Stimulated activated CD4-positive, alpha-beta T cell treated with anti-CD3 and anti-CD28 coated beads, Interleukin-12 subunit alpha, Interleukin-12 subunit beta, amount 100 ng/mL, for 4 hours (primary cell): ENCODE measurements around the gene MYCL.
"Not testable (repeated sequence)": the region's sequence is repeated elsewhere in the genome, so short reads cannot be mapped to it uniquely, and the experiment has no call there.

Source experiments
- DNase-seq: peaks from one replicate; pipeline ENCODE4 v3.0.0-alpha.2; 2020

The MYCL gene

DNA sequence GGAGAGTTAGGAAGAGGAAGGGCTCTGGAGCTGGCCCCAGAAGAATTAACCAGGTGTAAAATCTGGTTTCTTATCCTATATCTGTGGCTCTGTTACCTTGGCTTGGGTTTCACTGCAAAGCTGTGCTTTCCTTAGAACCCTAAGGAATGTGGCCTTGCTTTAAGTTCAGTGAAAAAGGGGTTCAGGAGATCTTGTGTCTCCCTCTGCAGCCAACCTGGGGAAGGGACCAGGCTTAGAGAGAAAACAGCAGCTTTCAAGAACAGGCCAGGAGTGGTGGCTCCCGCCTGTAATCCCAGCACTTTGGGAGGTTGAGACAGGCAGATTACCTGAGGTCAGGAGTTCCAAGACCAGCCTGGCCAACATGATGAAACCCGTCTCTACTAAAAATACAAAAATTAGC lies 16.1 kb upstream of the MYCL start:
- no peak for DNase-seq

DNA sequence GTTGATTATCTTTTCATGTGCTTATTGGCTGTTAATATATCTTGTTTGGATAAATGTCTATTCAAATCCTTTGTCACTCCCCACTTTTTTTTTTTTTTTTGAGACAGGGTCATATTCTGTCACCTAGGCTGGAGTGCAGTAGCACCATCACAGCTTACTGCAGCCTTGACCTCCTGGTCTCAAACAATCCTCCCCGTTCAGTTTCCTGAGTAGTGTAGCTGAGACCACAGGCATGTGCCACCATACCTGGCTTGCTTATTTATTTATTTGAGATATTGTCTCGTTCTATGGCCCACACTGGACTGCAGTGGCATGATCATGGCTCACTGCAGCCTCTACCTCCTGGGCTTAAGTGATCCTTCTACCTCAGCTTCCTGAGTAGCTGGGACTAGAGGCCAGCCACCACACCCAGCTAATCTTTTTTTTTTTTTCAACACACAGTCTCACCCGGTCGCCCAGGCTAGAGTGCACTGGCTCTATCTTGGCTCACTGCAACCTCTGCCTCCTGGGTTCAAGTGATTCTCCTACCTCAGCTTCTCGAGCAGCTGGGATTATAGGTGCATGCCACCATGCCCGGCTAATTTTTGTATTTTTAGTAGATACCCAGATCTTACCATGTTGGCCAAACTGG lies 13.9 kb upstream of the MYCL start:
- DNase-seq: no peak

GRCh38 chr1:39913136-39913535 lies 11.4 kb upstream of the MYCL start:
- DNase-seq: not testable (repeated sequence)

GRCh38 chr1:39910263-39910662 lies 8.5 kb upstream of the MYCL start:
- DNase-seq: no peak

DNA sequence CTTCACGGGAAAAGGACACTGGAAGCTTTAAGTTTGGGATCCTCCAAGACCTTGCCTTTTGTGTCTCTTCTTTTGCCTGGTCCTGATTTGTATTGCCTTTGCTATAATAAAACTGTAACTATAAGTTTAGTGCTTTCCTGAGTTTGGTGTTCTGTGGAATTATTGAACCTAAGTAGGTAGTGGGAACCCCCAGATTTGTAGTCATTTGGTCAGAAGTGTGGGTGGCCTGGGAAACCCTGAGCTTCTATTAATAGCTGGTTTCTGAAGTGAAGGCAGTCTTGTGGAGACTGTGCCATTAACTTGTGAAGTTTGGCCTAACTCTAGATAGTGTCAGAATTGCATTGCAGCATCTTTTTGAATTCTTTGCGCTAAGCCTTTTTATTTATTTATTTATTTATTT lies 6.8 kb upstream of the MYCL start:
- no peak for DNase-seq

DNA sequence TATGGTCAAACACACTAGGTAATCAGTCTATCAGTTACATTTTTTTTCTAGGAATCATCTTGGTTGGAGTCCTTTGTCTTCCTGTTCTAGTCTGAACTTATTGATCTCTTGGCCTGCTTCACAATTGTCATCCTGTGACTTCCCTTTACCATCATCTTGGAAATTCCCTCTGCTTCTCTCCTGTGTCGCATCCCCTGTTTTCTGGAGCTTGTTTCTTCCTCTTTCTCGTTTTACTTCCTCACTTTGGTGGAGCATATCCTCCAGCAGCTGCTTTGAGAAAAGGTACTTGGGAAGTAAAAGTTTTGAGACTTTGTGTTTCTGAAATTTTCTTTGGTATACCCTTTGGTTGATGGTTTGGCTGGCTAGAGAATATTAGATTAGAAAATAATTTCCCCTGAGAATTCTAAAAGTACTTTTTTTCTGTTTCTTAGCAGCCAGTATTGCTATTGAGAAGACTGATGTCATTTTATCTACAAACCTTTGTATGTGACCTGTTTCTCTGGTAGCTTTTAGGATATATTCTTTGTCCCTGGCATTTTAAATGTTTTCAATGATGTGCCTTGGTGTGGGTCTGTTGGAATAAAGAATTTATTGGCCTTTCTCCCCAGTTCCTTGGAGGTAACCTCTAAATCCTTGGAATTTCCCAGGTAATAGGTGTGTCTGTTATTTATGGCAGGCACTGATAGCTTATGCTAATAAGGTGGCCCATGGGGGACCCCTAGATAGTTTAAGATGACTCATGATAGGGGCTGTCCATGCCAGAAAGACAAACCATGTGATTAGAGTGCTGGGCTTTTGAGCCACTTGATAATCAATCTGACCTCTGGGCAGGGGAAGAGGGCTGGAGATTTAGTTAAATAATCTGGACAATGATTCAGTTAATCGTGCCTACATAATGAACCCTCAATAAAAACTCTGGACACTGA lies 6.1 kb upstream of the MYCL start:
- no peak for DNase-seq

DNA sequence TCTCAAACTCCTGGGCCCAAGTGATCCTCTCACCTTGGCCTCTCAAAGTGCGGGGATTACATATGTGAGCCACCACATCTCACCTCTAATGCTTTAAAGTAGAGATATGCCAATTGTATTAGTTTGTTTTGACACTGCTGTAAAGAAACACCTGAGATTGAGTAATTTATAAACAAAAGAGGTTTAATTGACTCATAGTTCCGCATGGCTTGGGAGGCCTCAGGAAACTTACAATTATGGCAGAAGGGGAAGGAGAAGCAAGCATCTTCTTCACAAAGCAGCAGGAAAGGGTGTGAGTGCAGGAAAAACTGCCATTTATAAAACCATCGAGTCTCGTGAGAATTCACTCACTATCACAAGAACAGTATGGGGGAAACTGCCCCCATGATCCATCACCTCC lies 3.5 kb upstream of the MYCL start:
- DNase-seq: no peak

DNA sequence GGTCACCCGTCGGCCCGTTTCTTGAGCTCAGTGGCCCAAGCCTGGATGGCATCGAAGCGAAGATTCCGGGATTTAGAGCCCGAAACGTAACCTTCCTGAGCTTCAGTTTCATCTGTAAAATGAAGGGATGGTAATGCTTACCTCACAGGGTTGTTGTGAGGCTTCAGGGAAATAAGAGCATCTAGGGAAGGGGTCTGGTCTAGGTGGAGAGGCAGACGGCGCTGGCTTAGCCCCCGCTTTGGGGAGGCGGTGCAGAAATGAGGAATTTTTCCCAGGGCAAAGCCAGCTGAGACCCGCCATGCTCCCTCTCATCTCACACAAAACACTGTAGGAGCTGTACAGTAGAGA lies 717 bp upstream of the MYCL start:
- no peak for DNase-seq

GRCh38 chr1:39901464-39901713 lies 328 bp downstream of the MYCL start:
- peak; percentile 15 for DNase-seq

- no peak for DNase-seq
These were observed 854 bp downstream of the MYCL start for GRCh38 chr1:39900662-39901463.

GRCh38 chr1:39899611-39900538 lies 1.8 kb downstream of the MYCL start:
- DNase-seq: no peak

DNA sequence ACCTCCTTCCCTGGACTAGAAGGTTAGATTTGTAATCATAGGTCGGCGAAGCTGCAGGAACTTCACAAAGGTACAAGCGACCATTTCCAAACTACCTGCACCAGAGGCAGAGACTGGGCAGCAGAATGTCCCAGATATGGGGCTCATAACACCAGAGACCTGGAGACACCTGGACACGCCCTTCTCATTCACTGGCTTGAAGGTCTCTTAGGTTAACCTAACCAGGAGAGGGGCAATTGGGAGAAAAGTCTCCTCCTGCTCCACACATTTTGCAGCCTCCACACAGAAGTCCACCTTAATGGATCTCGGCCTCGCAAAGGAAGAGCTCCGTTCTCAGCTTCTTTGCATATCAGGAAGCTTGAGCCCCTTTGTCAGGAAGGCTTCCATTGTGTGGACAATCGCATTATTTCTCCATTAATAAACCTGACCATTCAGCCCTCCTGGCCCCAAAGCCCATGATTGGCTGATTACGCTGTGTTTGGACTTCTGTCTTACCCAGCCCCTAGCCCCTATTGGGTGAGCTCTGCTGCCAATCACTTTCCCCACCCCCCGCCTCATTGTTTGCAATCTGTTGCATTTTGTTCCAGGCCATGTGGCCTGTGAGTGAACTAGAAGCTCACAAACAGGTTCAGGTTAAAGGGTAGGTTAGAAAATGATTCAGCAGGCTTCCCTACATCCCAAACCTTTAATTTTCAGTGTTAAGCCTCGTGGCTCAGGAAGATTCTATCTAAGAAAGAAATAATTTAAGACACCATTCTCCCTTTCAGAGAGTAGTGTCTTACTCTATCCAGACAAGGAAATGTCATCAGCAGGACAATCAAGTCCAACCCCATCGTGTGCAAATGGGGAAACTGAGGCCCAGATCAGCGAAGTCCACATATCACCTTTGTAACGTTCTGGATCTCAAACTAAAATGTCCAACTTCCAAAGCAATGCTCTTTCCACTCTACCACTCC lies 2.8 kb downstream of the MYCL start:
- no peak for DNase-seq

GRCh38 chr1:39898191-39898590 lies 3.5 kb downstream of the MYCL start:
- no peak for DNase-seq

DNA sequence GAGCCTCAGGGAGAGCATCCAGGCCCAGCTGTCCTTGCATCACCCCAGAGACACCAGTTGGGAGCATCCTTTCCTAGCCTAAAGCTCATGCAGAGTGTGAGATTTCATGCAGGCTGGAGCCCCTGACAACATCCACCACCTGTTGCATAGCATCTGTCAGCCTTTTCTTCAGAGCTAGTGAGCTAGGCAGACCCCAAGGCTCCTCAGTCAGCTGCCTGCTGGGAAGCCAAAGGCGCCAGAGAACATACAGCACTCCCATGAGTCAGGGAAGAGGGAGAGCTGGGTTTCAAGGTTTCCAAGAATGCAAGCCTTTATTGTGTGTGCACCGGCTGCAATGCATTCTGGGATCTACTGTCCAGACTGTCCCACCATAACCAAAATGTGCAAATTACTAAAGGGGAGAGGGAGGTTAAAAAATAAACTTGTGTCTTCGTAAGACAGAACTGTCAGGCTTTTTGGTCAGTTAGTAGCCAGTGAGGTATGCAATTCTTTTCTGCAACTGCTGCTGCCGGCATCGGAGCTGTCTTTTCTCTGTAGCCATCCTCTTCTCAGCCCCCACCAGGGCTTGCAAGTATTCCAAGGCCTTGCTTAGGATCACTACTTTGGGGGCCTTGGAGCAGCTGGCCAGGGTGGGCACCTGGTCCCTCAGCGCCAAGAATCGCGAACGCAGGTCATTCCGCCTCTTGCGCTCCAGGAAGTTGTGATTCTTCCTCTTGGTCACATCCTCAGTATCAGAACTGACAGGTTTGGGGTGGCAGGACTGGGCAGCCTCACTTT lies 4.6 kb downstream of the MYCL start:
- no peak for DNase-seq

- DNase-seq: no peak
These were observed 5.8 kb downstream of the MYCL start for GRCh38 chr1:39895731-39896480.

DNA sequence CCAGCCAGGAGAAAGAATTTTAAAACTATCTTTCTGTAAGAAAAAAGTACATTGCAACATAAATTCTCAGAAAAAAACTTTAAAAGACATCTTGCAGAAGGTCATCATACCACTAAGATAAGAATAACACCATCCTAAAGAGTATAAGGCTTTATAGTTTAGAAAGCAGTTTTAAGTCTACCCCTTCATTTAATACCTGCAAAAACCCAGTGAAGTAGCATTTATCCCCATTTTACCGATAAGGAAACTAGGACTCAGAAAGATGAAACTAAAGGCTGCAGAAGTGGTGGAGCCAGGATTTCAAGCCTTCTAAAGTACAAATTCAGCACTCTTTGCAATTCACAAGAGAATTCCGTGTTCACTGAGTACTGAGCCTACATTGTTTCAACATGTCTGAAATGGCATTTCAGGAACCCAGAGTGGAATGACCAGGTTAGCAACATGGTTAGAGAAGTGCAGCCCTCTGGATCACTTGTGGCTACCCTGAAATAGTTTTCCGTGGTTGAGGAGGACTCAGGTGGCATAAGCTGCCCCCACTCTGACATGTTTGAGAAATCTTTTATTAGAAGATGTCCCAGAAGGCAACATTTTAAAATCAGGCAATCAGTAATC lies 6.7 kb downstream of the MYCL start:
- DNase-seq: no peak

DNA sequence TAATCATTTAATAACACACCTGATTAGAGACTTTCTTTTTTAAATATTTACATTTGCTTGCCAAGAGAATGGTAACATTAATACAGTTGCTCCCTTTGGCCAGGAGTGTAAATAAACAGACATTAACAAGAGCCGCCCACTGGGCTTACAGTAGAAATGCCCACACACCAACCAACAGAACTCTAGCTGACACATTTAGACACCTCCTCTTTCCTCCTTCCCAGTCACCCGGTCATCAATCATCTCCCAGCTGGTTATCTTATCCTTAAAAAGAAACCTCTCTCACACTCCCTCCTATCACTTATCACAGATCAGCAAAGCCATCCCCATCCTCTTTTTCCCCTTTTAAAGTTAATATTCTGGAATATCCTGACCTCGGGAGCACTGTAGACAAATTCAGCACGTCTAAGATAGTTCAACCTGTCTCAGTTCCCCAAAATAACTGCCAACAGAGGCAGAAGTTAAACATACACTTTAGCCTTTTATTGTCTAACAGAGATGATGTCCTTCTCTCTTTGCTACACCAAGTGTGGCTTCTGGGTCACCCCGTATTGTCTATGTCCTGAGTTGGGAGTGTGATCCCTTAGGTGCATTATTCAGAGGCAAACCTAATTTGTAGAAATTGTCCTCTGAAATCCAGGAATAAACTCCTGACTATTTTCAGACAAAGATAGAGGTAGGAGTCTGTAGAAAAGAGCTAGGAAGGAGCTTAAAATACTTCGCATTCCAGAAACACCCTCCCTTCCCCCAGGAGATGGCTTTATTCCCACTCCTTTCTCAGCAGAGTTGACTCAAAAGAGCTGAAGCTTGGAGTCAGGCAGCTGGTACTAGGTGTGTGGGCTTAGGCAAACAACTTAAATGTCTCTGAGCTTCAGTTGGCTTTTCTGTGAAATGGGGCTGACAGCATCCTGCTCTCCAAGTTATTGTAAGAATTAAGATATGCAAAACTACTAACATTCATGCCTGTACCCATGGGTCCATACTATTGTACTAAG lies 8.8 kb downstream of the MYCL start:
- no peak for DNase-seq

DNA sequence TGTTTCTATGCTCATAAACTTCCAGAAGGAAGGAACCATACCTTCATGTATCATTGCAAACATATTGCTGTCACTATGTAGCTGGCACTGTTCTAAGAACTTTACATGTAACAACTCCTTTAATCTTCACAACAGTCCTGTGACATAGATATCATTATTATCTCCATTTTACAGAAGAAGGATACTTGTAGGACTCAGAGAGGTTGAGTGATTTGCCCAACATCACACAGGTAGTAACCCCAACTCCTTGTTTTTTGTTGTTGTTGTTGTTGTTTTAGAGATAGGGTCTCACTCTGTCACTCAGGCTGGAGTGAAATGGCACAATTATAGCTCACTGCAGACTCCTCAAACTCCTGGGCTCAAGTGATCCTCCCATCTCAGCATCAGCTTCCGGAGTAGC lies 10.8 kb downstream of the MYCL start:
- no peak for DNase-seq
